Measurements from ENCODE around the gene SGK1. TPM values are rescaled to one million over a fixed set of nuclear protein-coding genes. Genes with fewer than 3 reads are reported as not detected.

The SGK1 gene
- total and polyA plus RNA-seq, 2 donors from 2014 or later = 142 to 324 TPM

GRCh38 chr6:134175532-134176263, 142.2 kb downstream of the SGK1 start:
- H3K27ac ChIP-seq (ENCODE audit: low read depth in 2 of 2, low read length in 2 of 2) = peak overlapping the region; percentile 96 to 97
- peak overlapping the region; percentile 55 to 98 (median 69) for H3K4me3 ChIP-seq (ENCODE audit: low read length in 3 of 3)
- no peaks in the 10 kb centered on the region for H3K9me3 ChIP-seq (ENCODE audit: control insufficient read depth in 2 of 3, insufficient read depth in 1 of 3, low read length in 3 of 3)
- H3K4me1 ChIP-seq (ENCODE audit: control insufficient read depth in 2 of 3, insufficient read depth in 2 of 3, low read depth in 1 of 3, low read length in 3 of 3) = peaks cover 3 to 8% (median 6%) of the 10 kb centered on the region in 3 donors
- no peaks in the 10 kb centered on the region for H3K27me3 ChIP-seq (ENCODE audit: control insufficient read depth, insufficient read depth, low read length)
- H3K9ac ChIP-seq (ENCODE audit: low read length in 3 of 3) = peak overlapping the region; percentile 23 to 72 (median 36)
- no peak for FAIRE-seq
- H3K36me3 ChIP-seq (ENCODE audit: control insufficient read depth in 2 of 3, insufficient read depth in 3 of 3, low read length in 3 of 3) = peaks cover 7 to 31% (median 19%) of the 10 kb centered on the region in 3 donors
- no peak for TF ChIP-seq CTCF (IDR thresholded peaks at IDR 0.05; ENCODE audit: borderline replicate concordance, extremely low read depth, insufficient read depth)
- DNase-seq = peak; percentile 61 to 95 (median 72)
- intact Hi-C loops (cut with DNase I) = loop anchor here (10.0 kb wide), 2 partner anchors 469 to 649 kb away; no protein-coding TSS in a partner anchor

GRCh38 chr6:134174672-134175531, 143.0 kb downstream of the SGK1 start:
- Histone ChIP-seq H3K9me3 (ENCODE audit: control insufficient read depth in 2 of 3, insufficient read depth in 1 of 3, low read length in 3 of 3) (no peaks in the 10 kb centered on the region), H3K36me3 (ENCODE audit: control insufficient read depth in 2 of 3, insufficient read depth in 3 of 3, low read length in 3 of 3) (peaks cover 7 to 39% (median 27%) of the 10 kb centered on the region in 3 donors), H3K27me3 (ENCODE audit: control insufficient read depth, insufficient read depth, low read length) (no peaks in the 10 kb centered on the region), H3K27ac (ENCODE audit: low read depth in 2 of 2, low read length in 2 of 2) (peak overlapping the region; percentile 96 to 97), H3K4me1 (ENCODE audit: control insufficient read depth in 2 of 3, insufficient read depth in 2 of 3, low read depth in 1 of 3, low read length in 3 of 3) (peaks cover 3 to 16% (median 6%) of the 10 kb centered on the region in 3 donors), H3K9ac (ENCODE audit: low read length in 3 of 3) (peak overlapping the region; percentile 81 to 94 (median 91)), H3K4me3 (ENCODE audit: low read length in 3 of 3) (peak overlapping the region; percentile 80 to 98 (median 94))
- TF ChIP-seq CTCF (IDR thresholded peaks at IDR 0.05; ENCODE audit: borderline replicate concordance, extremely low read depth, insufficient read depth) = peak; percentile 5
- intact Hi-C loops (cut with DNase I) = loop anchor here (10.0 kb wide), 2 partner anchors 470 to 650 kb away; no protein-coding TSS in a partner anchor
- FAIRE-seq (no peak), DNase-seq (peak; percentile 89 to 99 (median 94))

- FAIRE-seq (peak; percentile 62), DNase-seq (peak; percentile 89 to 94 (median 90))
- peak overlapping the region; percentile 81 to 94 (median 91) for H3K9ac ChIP-seq (ENCODE audit: low read length in 3 of 3)
- peak overlapping the region; percentile 72 to 96 for H3K27ac ChIP-seq (ENCODE audit: low read depth in 2 of 2, low read length in 2 of 2)
- intact Hi-C loops (cut with DNase I) = loop anchor here (10.0 kb wide), 2 partner anchors 471 to 651 kb away; no protein-coding TSS in a partner anchor
- H3K4me3 ChIP-seq (ENCODE audit: low read length in 3 of 3) = peak overlapping the region; percentile 80 to 98 (median 94)
- peaks cover 3 to 19% (median 6%) of the 10 kb centered on the region in 3 donors for H3K4me1 ChIP-seq (ENCODE audit: control insufficient read depth in 2 of 3, insufficient read depth in 2 of 3, low read depth in 1 of 3, low read length in 3 of 3)
- no peaks in the 10 kb centered on the region for H3K9me3 ChIP-seq (ENCODE audit: control insufficient read depth in 2 of 3, insufficient read depth in 1 of 3, low read length in 3 of 3)
- H3K36me3 ChIP-seq (ENCODE audit: control insufficient read depth in 2 of 3, insufficient read depth in 3 of 3, low read length in 3 of 3) = peaks cover 7 to 47% (median 31%) of the 10 kb centered on the region in 3 donors
- H3K27me3 ChIP-seq (ENCODE audit: control insufficient read depth, insufficient read depth, low read length) = no peaks in the 10 kb centered on the region
- TF ChIP-seq CTCF (IDR thresholded peaks at IDR 0.05; ENCODE audit: borderline replicate concordance, extremely low read depth, insufficient read depth) = peak; percentile 87
Measured at GRCh38 chr6:134173936-134174671, 143.8 kb downstream of the SGK1 start.

All from kidney (tissue), 14 donors.